ENCODE measurements around the gene ABHD17C.

DNA sequence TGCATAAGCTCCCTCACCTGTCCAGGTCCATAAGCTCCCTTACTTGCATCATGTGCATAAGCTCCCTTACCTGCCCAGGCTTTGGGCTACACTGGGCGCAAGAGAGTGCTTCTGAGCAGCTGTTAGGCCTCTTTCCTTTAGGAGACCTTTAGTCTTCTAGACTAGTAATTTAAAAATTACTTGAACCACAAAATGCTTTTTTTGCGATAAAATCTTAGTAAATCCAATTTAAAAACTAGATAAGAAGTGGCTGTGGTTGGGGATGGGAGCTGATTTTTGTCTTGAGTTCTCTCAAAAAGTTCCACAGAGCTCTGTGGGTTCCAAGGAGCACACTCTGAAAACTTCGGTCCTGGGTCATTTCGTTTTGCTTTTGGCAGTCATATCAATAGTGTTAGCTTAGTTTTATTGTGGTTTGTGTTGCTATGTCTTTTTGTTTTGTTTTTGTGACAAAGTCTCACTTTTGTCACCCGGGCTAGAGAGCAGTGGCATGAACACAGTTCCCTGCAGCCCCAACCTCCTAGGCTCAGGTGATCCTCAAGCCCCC lies 90.8 kb downstream of the ABHD17C start:
- TF ChIP-seq, protein P1, sequence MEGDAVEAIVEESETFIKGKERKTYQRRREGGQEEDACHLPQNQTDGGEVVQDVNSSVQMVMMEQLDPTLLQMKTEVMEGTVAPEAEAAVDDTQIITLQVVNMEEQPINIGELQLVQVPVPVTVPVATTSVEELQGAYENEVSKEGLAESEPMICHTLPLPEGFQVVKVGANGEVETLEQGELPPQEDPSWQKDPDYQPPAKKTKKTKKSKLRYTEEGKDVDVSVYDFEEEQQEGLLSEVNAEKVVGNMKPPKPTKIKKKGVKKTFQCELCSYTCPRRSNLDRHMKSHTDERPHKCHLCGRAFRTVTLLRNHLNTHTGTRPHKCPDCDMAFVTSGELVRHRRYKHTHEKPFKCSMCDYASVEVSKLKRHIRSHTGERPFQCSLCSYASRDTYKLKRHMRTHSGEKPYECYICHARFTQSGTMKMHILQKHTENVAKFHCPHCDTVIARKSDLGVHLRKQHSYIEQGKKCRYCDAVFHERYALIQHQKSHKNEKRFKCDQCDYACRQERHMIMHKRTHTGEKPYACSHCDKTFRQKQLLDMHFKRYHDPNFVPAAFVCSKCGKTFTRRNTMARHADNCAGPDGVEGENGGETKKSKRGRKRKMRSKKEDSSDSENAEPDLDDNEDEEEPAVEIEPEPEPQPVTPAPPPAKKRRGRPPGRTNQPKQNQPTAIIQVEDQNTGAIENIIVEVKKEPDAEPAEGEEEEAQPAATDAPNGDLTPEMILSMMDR (IDR thresholded peaks at IDR 0.05; ENCODE audit: poor library complexity) = no peak
- no peak for TF ChIP-seq EZH2phosphoT487 (IDR thresholded peaks at IDR 0.05; ENCODE audit: low read depth, severe bottlenecking, unreplicated experiment)
